ENCODE data around the gene NAA38. TPM values are rescaled to one million over a fixed set of nuclear protein-coding genes. Genes with fewer than 3 reads are reported as not detected.

The NAA38 gene
- total RNA-seq, 1 donor from 2014 or later, result 60.2 TPM

- Mint-ChIP-seq H3K4me1 (ENCODE audit: low read depth, unreplicated experiment) (peaks cover 11% of the 10 kb centered on the region), H3K27me3 (ENCODE audit: low read depth, unreplicated experiment) (no peaks in the 10 kb centered on the region), H3K27ac (ENCODE audit: unreplicated experiment) (no peak overlapping the region), H3K36me3 (ENCODE audit: low read depth, unreplicated experiment) (peaks cover 24% of the 10 kb centered on the region), H3K9me3 (ENCODE audit: unreplicated experiment) (no peaks in the 10 kb centered on the region), H3K4me3 (ENCODE audit: unreplicated experiment) (no peak overlapping the region)
- no peak overlapping the region for H3K4me2 ChIP-seq (ENCODE audit: low read length)
- peaks cover 8% of the 10 kb centered on the region for H3K79me2 ChIP-seq (ENCODE audit: insufficient read depth, low read length)
- FAIRE-seq (no peak), DNase-seq (ENCODE audit: low read depth) (no peak)
- peaks cover 11% of the 10 kb centered on the region for H3K36me3 ChIP-seq (ENCODE audit: insufficient read depth, low read length)
- peaks cover 46% of the 10 kb centered on the region for H4K20me1 ChIP-seq (ENCODE audit: insufficient read depth, low read length)
- H3K4me3 ChIP-seq (ENCODE audit: insufficient read depth, low read depth, low read length), result no peak overlapping the region
- H2AFZ ChIP-seq (ENCODE audit: low read depth, low read length), result no peak overlapping the region
- no peak overlapping the region for H3K27ac ChIP-seq (ENCODE audit: low read depth, low read length)
- H3K4me1 ChIP-seq (ENCODE audit: insufficient read depth, low read length), result peaks cover 25% of the 10 kb centered on the region
- H3K9me3 ChIP-seq (ENCODE audit: insufficient read depth, low read depth, low read length), result no peaks in the 10 kb centered on the region
- no peaks in the 10 kb centered on the region for H3K27me3 ChIP-seq (ENCODE audit: insufficient read depth, low read length)
- H3K9ac ChIP-seq (ENCODE audit: low read length), result no peak overlapping the region
- TF ChIP-seq EZH2 (IDR thresholded peaks at IDR 0.05; ENCODE audit: insufficient read depth, low read length) (no peak), CTCF (IDR thresholded peaks at IDR 0.05; ENCODE audit: insufficient read depth, low read depth, low read length) (no peak)
Measured at GRCh38 chr17:7852919-7853690, 4.3 kb downstream of the NAA38 start.

GRCh38 chr17:7852262-7852670 lies 5.1 kb downstream of the NAA38 start:
- Histone ChIP-seq H3K4me2 (ENCODE audit: low read length) (no peak overlapping the region), H3K27ac (ENCODE audit: low read depth, low read length) (no peak overlapping the region), H3K79me2 (ENCODE audit: insufficient read depth, low read length) (peaks cover 7% of the 10 kb centered on the region), H2AFZ (ENCODE audit: low read depth, low read length) (no peak overlapping the region), H3K4me3 (ENCODE audit: insufficient read depth, low read depth, low read length) (no peak overlapping the region), H3K27me3 (ENCODE audit: insufficient read depth, low read length) (no peaks in the 10 kb centered on the region), H3K4me1 (ENCODE audit: insufficient read depth, low read length) (peaks cover 23% of the 10 kb centered on the region), H3K9ac (ENCODE audit: low read length) (no peak overlapping the region), H3K9me3 (ENCODE audit: insufficient read depth, low read depth, low read length) (no peaks in the 10 kb centered on the region), H4K20me1 (ENCODE audit: insufficient read depth, low read length) (peaks cover 46% of the 10 kb centered on the region), H3K36me3 (ENCODE audit: insufficient read depth, low read length) (peaks cover 11% of the 10 kb centered on the region)
- H3K27me3 Mint-ChIP-seq (ENCODE audit: low read depth, unreplicated experiment), result no peaks in the 10 kb centered on the region
- DNase-seq (ENCODE audit: low read depth), result no peak
- peak overlapping the region; percentile 34 for H3K27ac Mint-ChIP-seq (ENCODE audit: unreplicated experiment)
- no peak for FAIRE-seq
- no peaks in the 10 kb centered on the region for H3K9me3 Mint-ChIP-seq (ENCODE audit: unreplicated experiment)
- H3K36me3 Mint-ChIP-seq (ENCODE audit: low read depth, unreplicated experiment), result peaks cover 24% of the 10 kb centered on the region
- H3K4me1 Mint-ChIP-seq (ENCODE audit: low read depth, unreplicated experiment), result peaks cover 11% of the 10 kb centered on the region
- TF ChIP-seq CTCF (IDR thresholded peaks at IDR 0.05; ENCODE audit: insufficient read depth, low read depth, low read length) (no peak), EZH2 (IDR thresholded peaks at IDR 0.05; ENCODE audit: insufficient read depth, low read length) (no peak)
- peak overlapping the region; percentile 40 for H3K4me3 Mint-ChIP-seq (ENCODE audit: unreplicated experiment)

Data from astrocyte (in vitro differentiated cells and primary cell).